Bronchial epithelial cell (primary cell): ENCODE data around the gene TEX29. TPM values are rescaled to one million over a fixed set of nuclear protein-coding genes. Genes with fewer than 3 reads are reported as not detected.

Experiments used
- DNase-seq: peaks from one replicate; pipeline ENCODE4 v3.0.0-alpha.2; 2010; ENCODE audit warnings: low read depth
- FAIRE-seq: peaks from 2 replicates; lab custom pipeline; 2011; peaks lifted over from hg19 to GRCh38; lab: Jason Lieb, UNC
- H3K27me3 ChIP-seq: 2 replicates; pipeline ENCODE4 v1.5.1; 2011; ENCODE audit warnings: low read length; ENCODE audit not compliant: control insufficient read depth, insufficient read depth
- H3K36me3 ChIP-seq: 2 replicates; pipeline ENCODE4 v1.5.1; 2011; ENCODE audit warnings: low read length; ENCODE audit not compliant: control insufficient read depth, insufficient read depth
- H3K4me3 ChIP-seq: 2 replicates; pipeline ENCODE4 v1.5.1; 2011; ENCODE audit warnings: mild to moderate bottlenecking, low read depth, low read length, control low read depth
- CTCF ChIP-seq: IDR thresholded peaks from 2 replicates; pipeline ENCODE4 v1.5.1; 2011; ENCODE audit warnings: mild to moderate bottlenecking, moderate library complexity, low read length, control low read depth, inconsistent platforms; ENCODE audit not compliant: insufficient read depth, severe bottlenecking
- total RNA-seq: library from RNA; depleted of rRNA; stranded (reverse); fragments of >200 nt; gene quantifications from 2 replicates; pipeline ENCODE4 v1.2.1, GENCODE V29; 2014

The TEX29 gene
- total RNA-seq, 1 donor from 2014 or later = not detected

GRCh38 chr13:111382877-111383276, 62.4 kb downstream of the TEX29 start:
- H3K36me3 ChIP-seq = no peaks in the 10 kb centered on the region
- no peak overlapping the region for H3K4me3 ChIP-seq
- no peaks in the 10 kb centered on the region for H3K27me3 ChIP-seq
- DNase-seq (no peak), FAIRE-seq (no peak)
- no peak for TF ChIP-seq CTCF

- H3K4me3 ChIP-seq = no peak overlapping the region
- no peak for DNase-seq
- no peak for TF ChIP-seq CTCF
- no peak for FAIRE-seq
- no peaks in the 10 kb centered on the region for H3K36me3 ChIP-seq
- no peaks in the 10 kb centered on the region for H3K27me3 ChIP-seq
These were observed 63.4 kb downstream of the TEX29 start for GRCh38 chr13:111383591-111384440.

- H3K4me3 ChIP-seq = no peak overlapping the region
- FAIRE-seq (peak; percentile 47), DNase-seq (no peak)
- no peaks in the 10 kb centered on the region for H3K27me3 ChIP-seq
- no peaks in the 10 kb centered on the region for H3K36me3 ChIP-seq
- TF ChIP-seq CTCF = no peak
These were observed 64.2 kb downstream of the TEX29 start for GRCh38 chr13:111384441-111385182.

- no peak for FAIRE-seq
These were observed 64.9 kb downstream of the TEX29 start for GRCh38 chr13:111385183-111385857.

More at GRCh38 chr13:111385183-111385857, 64.9 kb downstream of the TEX29 start:
- Histone ChIP-seq H3K27me3 (no peaks in the 10 kb centered on the region), H3K4me3 (no peak overlapping the region), H3K36me3 (no peaks in the 10 kb centered on the region)
- TF ChIP-seq CTCF = no peak
- DNase-seq = no peak
